Osteoblast (primary cell): Measurements from ENCODE around the gene CD300LG. TPM values are rescaled to one million over a fixed set of nuclear protein-coding genes. Genes with fewer than 3 reads are reported as not detected.
"Not testable (repeated sequence)": the region's sequence is repeated elsewhere in the genome, so short reads cannot be mapped to it uniquely, and the experiment has no call there.

Source experiments
- DNase-seq: peaks from one replicate; pipeline ENCODE4 v3.0.0; 2011; ENCODE audit warnings: low spot score, mixed read lengths; ENCODE audit not compliant: insufficient read length; ENCODE audit errors: missing footprints
- H2AFZ ChIP-seq: 2 replicates; pipeline ENCODE4 v1.6.0; 2011; ENCODE audit warnings: mild to moderate bottlenecking, low read length
- H3K27ac ChIP-seq: 2 replicates; pipeline ENCODE4 v1.5.1; 2011; ENCODE audit warnings: mild to moderate bottlenecking, low read depth, low read length, moderate library complexity
- H3K27me3 ChIP-seq: 2 replicates; pipeline ENCODE4 v1.6.0; 2012; ENCODE audit warnings: mild to moderate bottlenecking, control low read depth, inconsistent platforms, low read length, moderate library complexity; ENCODE audit not compliant: insufficient read depth
- H3K36me3 ChIP-seq: 2 replicates; pipeline ENCODE4 v1.5.1; 2011; ENCODE audit warnings: mild to moderate bottlenecking, low read length, control low read depth, moderate library complexity; ENCODE audit not compliant: insufficient read depth
- H3K4me1 ChIP-seq: 2 replicates; pipeline ENCODE4 v1.5.1; 2011; ENCODE audit warnings: mild to moderate bottlenecking, low read length, control low read depth, moderate library complexity; ENCODE audit not compliant: insufficient read depth
- H3K4me2 ChIP-seq: 2 replicates; pipeline ENCODE4 v1.6.0; 2011; ENCODE audit warnings: mild to moderate bottlenecking, low read length; ENCODE audit not compliant: insufficient read depth
- H3K4me3 ChIP-seq: fragments of 200-600 bp; sonication (generic); 3 replicates; pipeline ENCODE4 v1.5.1; 2012; ENCODE audit warnings: mild to moderate bottlenecking, low read length, inconsistent platforms; ENCODE audit not compliant: insufficient read depth
- H3K79me2 ChIP-seq: 2 replicates; pipeline ENCODE4 v1.6.0; 2012; ENCODE audit warnings: mild to moderate bottlenecking, low read length, control low read depth, inconsistent platforms; ENCODE audit not compliant: insufficient read depth
- H3K9me3 ChIP-seq: 2 replicates; pipeline ENCODE4 v1.5.1; 2011; ENCODE audit warnings: low read depth, low read length, control low read depth
- H4K20me1 ChIP-seq: 2 replicates; pipeline ENCODE4 v1.6.0; 2012; ENCODE audit warnings: mild to moderate bottlenecking, low read length, control low read depth; ENCODE audit not compliant: insufficient read depth
- total RNA-seq: library from RNA; depleted of rRNA; stranded (reverse); fragments of >200 nt; gene quantifications from 2 replicates; pipeline ENCODE4 v1.2.3, GENCODE V29; 2012
- TF ChIP-seq, protein P1 (sequence below): IDR thresholded peaks from 2 replicates; pipeline ENCODE4 v1.5.1; 2011; ENCODE audit warnings: mild to moderate bottlenecking, low read depth, low read length, moderate library complexity; ENCODE audit errors: extremely low read depth

CD300LG gene, protein sequence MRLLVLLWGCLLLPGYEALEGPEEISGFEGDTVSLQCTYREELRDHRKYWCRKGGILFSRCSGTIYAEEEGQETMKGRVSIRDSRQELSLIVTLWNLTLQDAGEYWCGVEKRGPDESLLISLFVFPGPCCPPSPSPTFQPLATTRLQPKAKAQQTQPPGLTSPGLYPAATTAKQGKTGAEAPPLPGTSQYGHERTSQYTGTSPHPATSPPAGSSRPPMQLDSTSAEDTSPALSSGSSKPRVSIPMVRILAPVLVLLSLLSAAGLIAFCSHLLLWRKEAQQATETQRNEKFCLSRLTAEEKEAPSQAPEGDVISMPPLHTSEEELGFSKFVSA
- not detected in 2 replicates for total RNA-seq

DNA sequence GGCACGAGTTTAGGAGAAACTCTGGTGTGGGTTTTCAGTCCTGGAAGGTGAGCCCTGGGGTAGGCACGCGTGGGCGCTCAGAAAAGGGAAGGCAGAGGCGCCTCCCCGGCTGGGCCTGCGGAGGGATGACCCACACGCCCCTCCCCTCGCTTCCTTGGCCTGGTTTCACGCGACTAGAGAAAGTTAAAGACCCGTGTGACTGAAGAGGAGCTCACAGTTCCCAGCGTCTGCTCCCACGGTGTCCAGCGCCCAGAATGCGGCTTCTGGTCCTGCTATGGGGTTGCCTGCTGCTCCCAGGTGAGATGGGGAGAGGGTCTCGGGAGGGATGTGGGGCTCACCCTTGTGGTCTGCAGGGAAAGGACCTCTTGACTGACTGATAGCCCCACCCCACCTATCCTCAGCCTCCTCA, at the start of gene CD300LG:
CD300LG (plus strand) TSS at position 214 of the 409 bp plus-strand sequence; CDS start at position 255, 41 bp downstream.
- H3K27ac ChIP-seq, result no peak within 1 kb of the TSS
- no peaks in the 10 kb centered on the region for H3K36me3 ChIP-seq
- H3K4me2 ChIP-seq, result peak within 1 kb of the TSS; percentile 23
- peaks cover 3% of the 10 kb centered on the region for H3K4me1 ChIP-seq
- peak within 1 kb of the TSS; percentile 59 for H2AFZ ChIP-seq
- TF ChIP-seq, protein P1, sequence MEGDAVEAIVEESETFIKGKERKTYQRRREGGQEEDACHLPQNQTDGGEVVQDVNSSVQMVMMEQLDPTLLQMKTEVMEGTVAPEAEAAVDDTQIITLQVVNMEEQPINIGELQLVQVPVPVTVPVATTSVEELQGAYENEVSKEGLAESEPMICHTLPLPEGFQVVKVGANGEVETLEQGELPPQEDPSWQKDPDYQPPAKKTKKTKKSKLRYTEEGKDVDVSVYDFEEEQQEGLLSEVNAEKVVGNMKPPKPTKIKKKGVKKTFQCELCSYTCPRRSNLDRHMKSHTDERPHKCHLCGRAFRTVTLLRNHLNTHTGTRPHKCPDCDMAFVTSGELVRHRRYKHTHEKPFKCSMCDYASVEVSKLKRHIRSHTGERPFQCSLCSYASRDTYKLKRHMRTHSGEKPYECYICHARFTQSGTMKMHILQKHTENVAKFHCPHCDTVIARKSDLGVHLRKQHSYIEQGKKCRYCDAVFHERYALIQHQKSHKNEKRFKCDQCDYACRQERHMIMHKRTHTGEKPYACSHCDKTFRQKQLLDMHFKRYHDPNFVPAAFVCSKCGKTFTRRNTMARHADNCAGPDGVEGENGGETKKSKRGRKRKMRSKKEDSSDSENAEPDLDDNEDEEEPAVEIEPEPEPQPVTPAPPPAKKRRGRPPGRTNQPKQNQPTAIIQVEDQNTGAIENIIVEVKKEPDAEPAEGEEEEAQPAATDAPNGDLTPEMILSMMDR, result no peak
- peaks cover 11% of the 10 kb centered on the region for H3K27me3 ChIP-seq
- H3K79me2 ChIP-seq, result no peaks in the 10 kb centered on the region
- DNase-seq, result peak; percentile 68
- no peaks in the 10 kb centered on the region for H3K9me3 ChIP-seq
- no peak within 1 kb of the TSS for H3K4me3 ChIP-seq
- H4K20me1 ChIP-seq, result no peaks in the 10 kb centered on the region

- not testable (repeated sequence) for H3K9me3 ChIP-seq, H3K27ac ChIP-seq, H2AFZ ChIP-seq, H3K79me2 ChIP-seq, H4K20me1 ChIP-seq, H3K4me1 ChIP-seq, H3K4me2 ChIP-seq, DNase-seq, H3K27me3 ChIP-seq, H3K4me3 ChIP-seq
- peaks cover 11% of the 10 kb centered on the region for H3K36me3 ChIP-seq
Measured at GRCh38 chr17:43798024-43798423, 49.0 kb upstream of the CD300LG start.

DNA sequence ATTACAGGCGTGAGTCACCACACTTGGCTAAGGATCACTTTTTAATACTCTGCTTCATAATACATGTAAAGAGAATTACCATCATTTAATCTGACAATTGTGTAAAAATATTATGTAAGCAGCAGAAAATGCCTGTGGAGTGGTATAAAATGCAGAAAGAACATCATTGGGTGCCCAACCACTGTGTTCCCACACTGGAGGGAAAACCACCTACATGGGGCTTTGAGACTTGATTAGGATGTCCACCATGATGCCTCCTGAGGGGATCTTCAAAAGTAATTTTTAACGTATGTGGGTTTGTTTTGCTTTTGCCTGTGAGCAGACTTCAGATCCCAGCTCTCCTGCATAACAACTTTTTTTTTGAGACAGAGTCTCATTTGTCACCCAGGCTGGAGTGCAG, 47.9 kb upstream of the CD300LG start:
- Histone ChIP-seq H2AFZ (no peak overlapping the region), H3K4me2 (no peak overlapping the region), H3K4me1 (peaks cover 6% of the 10 kb centered on the region), H3K27ac (no peak overlapping the region), H3K9me3 (no peaks in the 10 kb centered on the region), H3K36me3 (peaks cover 11% of the 10 kb centered on the region), H3K27me3 (no peaks in the 10 kb centered on the region), H3K79me2 (no peaks in the 10 kb centered on the region), H4K20me1 (no peaks in the 10 kb centered on the region), H3K4me3 (no peak overlapping the region)
- TF ChIP-seq, protein P1, result no peak
- DNase-seq, result no peak

DNA sequence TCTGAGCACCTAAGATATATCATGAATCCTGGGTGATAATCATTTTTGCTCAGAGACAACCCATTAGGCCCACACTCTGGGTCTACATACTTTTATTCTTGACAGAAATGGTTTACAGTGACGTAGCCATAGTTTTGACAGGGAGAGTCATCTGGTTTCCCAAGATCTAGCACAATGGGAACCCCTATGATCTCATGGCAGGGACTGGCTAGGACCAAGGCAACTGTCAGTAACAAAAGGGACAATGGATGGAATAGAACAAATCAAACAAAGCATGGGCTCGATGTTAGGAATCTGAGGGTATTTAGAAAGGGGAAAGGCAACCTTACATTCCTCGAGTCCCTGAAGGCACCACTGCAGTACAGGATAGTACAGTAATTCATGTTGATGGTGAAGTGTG, 46.2 kb upstream of the CD300LG start:
- Histone ChIP-seq H2AFZ (no peak overlapping the region), H3K27me3 (no peaks in the 10 kb centered on the region), H3K4me2 (no peak overlapping the region), H3K79me2 (no peaks in the 10 kb centered on the region), H3K36me3 (peaks cover 11% of the 10 kb centered on the region), H3K9me3 (no peaks in the 10 kb centered on the region), H3K4me3 (no peak overlapping the region), H3K4me1 (peaks cover 6% of the 10 kb centered on the region), H4K20me1 (no peaks in the 10 kb centered on the region), H3K27ac (no peak overlapping the region)
- TF ChIP-seq, protein P1, result no peak
- no peak for DNase-seq
